HEK293 (cell line): ENCODE data around the gene FAM229A.
A peak's percentile ranks its signal among the peaks of the same experiment; 100 is the strongest.

Experiments
- CTCF ChIA-PET: fragments of 350-600 bp; formaldehyde crosslinking; extraction: SDS; loops from one replicate; lab custom pipeline; 2021; ENCODE audit warnings: antibody characterized with exemption; lab: Yijun Ruan, JAX
- POLR2A ChIA-PET: fragments of 300-600 bp; formaldehyde crosslinking; extraction: SDS; loops from one replicate; lab custom pipeline; 2020; ENCODE audit warnings: antibody characterized with exemption, inconsistent platforms; lab: Yijun Ruan, JAX
- H3K27ac ChIP-seq: fragments of 200-500 bp; sonication (Bioruptor generic); 2 replicates; pipeline ENCODE4 v1.5.1; 2014; ENCODE audit warnings: low read depth, low read length, control low read depth, inconsistent platforms; ENCODE audit errors: extremely low read depth
- H3K36me3 ChIP-seq, 2 experiments: fragments of 200-500 bp in 1 of 2; sonication (Bioruptor generic) in 1 of 2; 1 replicate in 1 of 2; 2 replicates in 1 of 2; pipeline ENCODE4 v1.5.1; 2014 to 2017; ENCODE audit warnings: inconsistent platforms in 2 of 2, low read length in 2 of 2; ENCODE audit not compliant: control insufficient read depth in 2 of 2, insufficient read depth in 1 of 2
- H3K4me1 ChIP-seq: fragments of 200-500 bp; sonication (Bioruptor generic); 2 replicates; pipeline ENCODE4 v1.5.1; 2014; ENCODE audit warnings: mild to moderate bottlenecking, low read length, inconsistent platforms; ENCODE audit not compliant: control insufficient read depth, insufficient read depth
- H3K4me3 ChIP-seq: 2 replicates; pipeline ENCODE4 v1.5.1; 2011; ENCODE audit warnings: low read depth, mild to moderate bottlenecking, control low read depth, low read length, moderate library complexity
- H3K9me3 ChIP-seq: fragments of 200-500 bp; sonication (Bioruptor generic); 2 replicates; pipeline ENCODE4 v1.5.1; 2014; ENCODE audit warnings: low read depth, low read length, inconsistent platforms; ENCODE audit not compliant: control insufficient read depth, insufficient read depth
- GLI2 ChIP-seq: fragments of 450-650 bp; formaldehyde crosslinking; IDR thresholded peaks from 2 replicates; pipeline ENCODE4; 2017; ENCODE audit warnings: missing biosample characterization, missing genetic modification characterization, low read depth, borderline replicate concordance
- HOXC10 ChIP-seq: sonication (generic); formaldehyde crosslinking; IDR thresholded peaks from 2 replicates; pipeline ENCODE4 v1.8.1; 2023; ENCODE audit warnings: mild to moderate bottlenecking, missing genetic modification reagents
- KLF16 ChIP-seq: fragments of 450-650 bp; formaldehyde crosslinking; IDR thresholded peaks from 2 replicates; pipeline ENCODE4 v1.5.1; 2017; ENCODE audit warnings: missing biosample characterization, missing genetic modification characterization
- KLF8 ChIP-seq: fragments of 450-650 bp; formaldehyde crosslinking; IDR thresholded peaks from 2 replicates; pipeline ENCODE4 v1.5.1; 2016; ENCODE audit warnings: missing biosample characterization, missing genetic modification characterization
- TRIM28 ChIP-seq: IDR thresholded peaks from 2 replicates; pipeline ENCODE4 v1.6.1; 2011; ENCODE audit warnings: low read length, control low read depth, borderline replicate concordance
- ZEB2 ChIP-seq: fragments of 450-650 bp; formaldehyde crosslinking; IDR thresholded peaks from 2 replicates; pipeline ENCODE4 v1.5.1; 2016; ENCODE audit warnings: missing biosample characterization, missing genetic modification characterization
- ZNF114 ChIP-seq: fragments of 450-650 bp; formaldehyde crosslinking; IDR thresholded peaks from 2 replicates; pipeline ENCODE4 v1.5.0; 2017; ENCODE audit warnings: missing biosample characterization, missing genetic modification characterization
- ZNF133 ChIP-seq: fragments of 450-650 bp; formaldehyde crosslinking; IDR thresholded peaks from 2 replicates; pipeline ENCODE4 v1.5.1; 2016; ENCODE audit warnings: missing biosample characterization, missing genetic modification characterization
- ZNF140 ChIP-seq: fragments of 450-650 bp; formaldehyde crosslinking; IDR thresholded peaks from 2 replicates; pipeline ENCODE4 v1.5.1; 2016; ENCODE audit warnings: missing biosample characterization, missing genetic modification characterization
- ZNF155 ChIP-seq: fragments of 450-650 bp; formaldehyde crosslinking; IDR thresholded peaks from 2 replicates; pipeline ENCODE4 v1.5.1; 2016; ENCODE audit warnings: missing biosample characterization, missing genetic modification characterization
- ZNF16 ChIP-seq: fragments of 450-650 bp; formaldehyde crosslinking; IDR thresholded peaks from 2 replicates; pipeline ENCODE4 v1.5.1; 2016; ENCODE audit warnings: low read depth, missing biosample characterization, missing genetic modification characterization
- ZNF19 ChIP-seq: fragments of 450-650 bp; formaldehyde crosslinking; IDR thresholded peaks from 2 replicates; pipeline ENCODE4; 2016; ENCODE audit warnings: missing biosample characterization, missing genetic modification characterization, low read depth
- ZNF2 ChIP-seq: fragments of 450-650 bp; formaldehyde crosslinking; IDR thresholded peaks from 2 replicates; pipeline ENCODE4 v1.5.1; 2016; ENCODE audit warnings: missing biosample characterization, missing genetic modification characterization
- ZNF394 ChIP-seq: fragments of 450-650 bp; formaldehyde crosslinking; IDR thresholded peaks from 2 replicates; pipeline ENCODE4 v1.5.1; 2016; ENCODE audit warnings: missing biosample characterization, missing genetic modification characterization, mild to moderate bottlenecking, moderate library complexity, borderline replicate concordance
- ZNF558 ChIP-seq: fragments of 450-650 bp; formaldehyde crosslinking; IDR thresholded peaks from 2 replicates; pipeline ENCODE4 v1.5.1; 2016; ENCODE audit warnings: missing biosample characterization, missing genetic modification characterization
- ZNF623 ChIP-seq: fragments of 450-650 bp; formaldehyde crosslinking; IDR thresholded peaks from 2 replicates; pipeline ENCODE4 v1.5.1; 2016; ENCODE audit warnings: missing biosample characterization, missing genetic modification characterization
- ZNF830 ChIP-seq: fragments of 450-650 bp; IDR thresholded peaks from 2 replicates; pipeline ENCODE4 v1.5.0; 2018; ENCODE audit warnings: missing biosample characterization, missing genetic modification characterization, low read depth, mild to moderate bottlenecking, moderate library complexity
- TF ChIP-seq, protein P1 (sequence below): fragments of 450-650 bp; formaldehyde crosslinking; IDR thresholded peaks from 2 replicates; pipeline ENCODE4 v1.5.1; 2016; ENCODE audit warnings: missing biosample characterization, missing genetic modification characterization, borderline replicate concordance
- TF ChIP-seq, protein P2 (sequence below): fragments of 450-650 bp; formaldehyde crosslinking; IDR thresholded peaks from 2 replicates; pipeline ENCODE4 v1.5.1; 2016; ENCODE audit warnings: missing biosample characterization, missing genetic modification characterization
- TF ChIP-seq, protein P3 (sequence below): fragments of 450-650 bp; formaldehyde crosslinking; IDR thresholded peaks from 2 replicates; pipeline ENCODE4 v1.5.1; 2016; ENCODE audit warnings: missing biosample characterization, missing genetic modification characterization

FAM229A gene

GRCh38 chr1:32411261-32411660 is 49.0 kb upstream of the FAM229A start:
- Histone ChIP-seq H3K4me3 (no peak overlapping the region), H3K4me1 (no peaks in the 10 kb centered on the region), H3K9me3 (no peaks in the 10 kb centered on the region), H3K27ac (no peak overlapping the region), H3K36me3 (no peaks in the 10 kb centered on the region)
- POLR2A ChIA-PET: interaction anchor here (1.3 kb wide), 1 partner anchor 17 kb away, joined by 4 read pairs; the partner anchor contains the start of gene BSDC1
- CTCF ChIA-PET: interaction anchor here (0.6 to 7.1 kb wide), 4 partner anchors 10 to 235 kb away, joined by 3 to 105 read pairs (median 4); no protein-coding TSS in a partner anchor
- TF ChIP-seq HOXC10 (no peak), ZNF2 (tag by site-specific recombination) (no peak), ZNF114 (tag by site-specific recombination) (no peak), ZNF16 (tag by site-specific recombination) (no peak), ZNF19 (tag by site-specific recombination) (no peak), ZNF623 (tag by site-specific recombination) (no peak), KLF16 (tag by site-specific recombination) (no peak), ZNF140 (tag by site-specific recombination) (no peak), KLF8 (no peak), TRIM28 (no peak), ZEB2 (tag by site-specific recombination) (no peak), ZNF558 (no peak), GLI2 (tag by site-specific recombination) (no peak), ZNF394 (tag by site-specific recombination) (no peak), ZNF155 (no peak), ZNF133 (tag by site-specific recombination) (no peak), ZNF830 (no peak)
- TF ChIP-seq, protein P1, sequence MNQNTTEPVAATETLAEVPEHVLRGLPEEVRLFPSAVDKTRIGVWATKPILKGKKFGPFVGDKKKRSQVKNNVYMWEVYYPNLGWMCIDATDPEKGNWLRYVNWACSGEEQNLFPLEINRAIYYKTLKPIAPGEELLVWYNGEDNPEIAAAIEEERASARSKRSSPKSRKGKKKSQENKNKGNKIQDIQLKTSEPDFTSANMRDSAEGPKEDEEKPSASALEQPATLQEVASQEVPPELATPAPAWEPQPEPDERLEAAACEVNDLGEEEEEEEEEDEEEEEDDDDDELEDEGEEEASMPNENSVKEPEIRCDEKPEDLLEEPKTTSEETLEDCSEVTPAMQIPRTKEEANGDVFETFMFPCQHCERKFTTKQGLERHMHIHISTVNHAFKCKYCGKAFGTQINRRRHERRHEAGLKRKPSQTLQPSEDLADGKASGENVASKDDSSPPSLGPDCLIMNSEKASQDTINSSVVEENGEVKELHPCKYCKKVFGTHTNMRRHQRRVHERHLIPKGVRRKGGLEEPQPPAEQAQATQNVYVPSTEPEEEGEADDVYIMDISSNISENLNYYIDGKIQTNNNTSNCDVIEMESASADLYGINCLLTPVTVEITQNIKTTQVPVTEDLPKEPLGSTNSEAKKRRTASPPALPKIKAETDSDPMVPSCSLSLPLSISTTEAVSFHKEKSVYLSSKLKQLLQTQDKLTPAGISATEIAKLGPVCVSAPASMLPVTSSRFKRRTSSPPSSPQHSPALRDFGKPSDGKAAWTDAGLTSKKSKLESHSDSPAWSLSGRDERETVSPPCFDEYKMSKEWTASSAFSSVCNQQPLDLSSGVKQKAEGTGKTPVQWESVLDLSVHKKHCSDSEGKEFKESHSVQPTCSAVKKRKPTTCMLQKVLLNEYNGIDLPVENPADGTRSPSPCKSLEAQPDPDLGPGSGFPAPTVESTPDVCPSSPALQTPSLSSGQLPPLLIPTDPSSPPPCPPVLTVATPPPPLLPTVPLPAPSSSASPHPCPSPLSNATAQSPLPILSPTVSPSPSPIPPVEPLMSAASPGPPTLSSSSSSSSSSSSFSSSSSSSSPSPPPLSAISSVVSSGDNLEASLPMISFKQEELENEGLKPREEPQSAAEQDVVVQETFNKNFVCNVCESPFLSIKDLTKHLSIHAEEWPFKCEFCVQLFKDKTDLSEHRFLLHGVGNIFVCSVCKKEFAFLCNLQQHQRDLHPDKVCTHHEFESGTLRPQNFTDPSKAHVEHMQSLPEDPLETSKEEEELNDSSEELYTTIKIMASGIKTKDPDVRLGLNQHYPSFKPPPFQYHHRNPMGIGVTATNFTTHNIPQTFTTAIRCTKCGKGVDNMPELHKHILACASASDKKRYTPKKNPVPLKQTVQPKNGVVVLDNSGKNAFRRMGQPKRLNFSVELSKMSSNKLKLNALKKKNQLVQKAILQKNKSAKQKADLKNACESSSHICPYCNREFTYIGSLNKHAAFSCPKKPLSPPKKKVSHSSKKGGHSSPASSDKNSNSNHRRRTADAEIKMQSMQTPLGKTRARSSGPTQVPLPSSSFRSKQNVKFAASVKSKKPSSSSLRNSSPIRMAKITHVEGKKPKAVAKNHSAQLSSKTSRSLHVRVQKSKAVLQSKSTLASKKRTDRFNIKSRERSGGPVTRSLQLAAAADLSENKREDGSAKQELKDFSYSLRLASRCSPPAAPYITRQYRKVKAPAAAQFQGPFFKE (tag by site-specific recombination): no peak
- TF ChIP-seq, protein P2, sequence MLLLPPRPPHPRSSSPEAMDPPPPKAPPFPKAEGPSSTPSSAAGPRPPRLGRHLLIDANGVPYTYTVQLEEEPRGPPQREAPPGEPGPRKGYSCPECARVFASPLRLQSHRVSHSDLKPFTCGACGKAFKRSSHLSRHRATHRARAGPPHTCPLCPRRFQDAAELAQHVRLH (tag by site-specific recombination): no peak

- Histone ChIP-seq H3K36me3 (no peaks in the 10 kb centered on the region), H3K9me3 (no peaks in the 10 kb centered on the region), H3K27ac (no peak overlapping the region), H3K4me3 (no peak overlapping the region), H3K4me1 (no peaks in the 10 kb centered on the region)
- ChIA-PET CTCF (interaction anchor here (0.7 kb wide), 1 partner anchor 171 kb away, joined by 3 read pairs; no protein-coding TSS in a partner anchor), POLR2A (no interaction called here)
- no peak for TF ChIP-seq KLF8
- TF ChIP-seq, protein P3, sequence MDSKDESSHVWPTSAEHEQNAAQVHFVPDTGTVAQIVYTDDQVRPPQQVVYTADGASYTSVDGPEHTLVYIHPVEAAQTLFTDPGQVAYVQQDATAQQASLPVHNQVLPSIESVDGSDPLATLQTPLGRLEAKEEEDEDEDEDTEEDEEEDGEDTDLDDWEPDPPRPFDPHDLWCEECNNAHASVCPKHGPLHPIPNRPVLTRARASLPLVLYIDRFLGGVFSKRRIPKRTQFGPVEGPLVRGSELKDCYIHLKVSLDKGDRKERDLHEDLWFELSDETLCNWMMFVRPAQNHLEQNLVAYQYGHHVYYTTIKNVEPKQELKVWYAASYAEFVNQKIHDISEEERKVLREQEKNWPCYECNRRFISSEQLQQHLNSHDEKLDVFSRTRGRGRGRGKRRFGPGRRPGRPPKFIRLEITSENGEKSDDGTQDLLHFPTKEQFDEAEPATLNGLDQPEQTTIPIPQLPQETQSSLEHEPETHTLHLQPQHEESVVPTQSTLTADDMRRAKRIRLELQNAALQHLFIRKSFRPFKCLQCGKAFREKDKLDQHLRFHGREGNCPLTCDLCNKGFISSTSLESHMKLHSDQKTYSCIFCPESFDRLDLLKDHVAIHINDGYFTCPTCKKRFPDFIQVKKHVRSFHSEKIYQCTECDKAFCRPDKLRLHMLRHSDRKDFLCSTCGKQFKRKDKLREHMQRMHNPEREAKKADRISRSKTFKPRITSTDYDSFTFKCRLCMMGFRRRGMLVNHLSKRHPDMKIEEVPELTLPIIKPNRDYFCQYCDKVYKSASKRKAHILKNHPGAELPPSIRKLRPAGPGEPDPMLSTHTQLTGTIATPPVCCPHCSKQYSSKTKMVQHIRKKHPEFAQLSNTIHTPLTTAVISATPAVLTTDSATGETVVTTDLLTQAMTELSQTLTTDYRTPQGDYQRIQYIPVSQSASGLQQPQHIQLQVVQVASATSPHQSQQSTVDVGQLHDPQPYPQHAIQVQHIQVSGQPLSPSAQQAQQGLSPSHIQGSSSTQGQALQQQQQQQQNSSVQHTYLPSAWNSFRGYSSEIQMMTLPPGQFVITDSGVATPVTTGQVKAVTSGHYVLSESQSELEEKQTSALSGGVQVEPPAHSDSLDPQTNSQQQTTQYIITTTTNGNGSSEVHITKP: peak; percentile 29; the same call in 1 of the 2 replicates
Observed at GRCh38 chr1:32406629-32407111, 44.4 kb upstream of the FAM229A start.
